Erythroblast (primary cell): Measurements from ENCODE around the gene IDI2.

Experiments
- GATA1 ChIP-seq: IDR thresholded peaks from 2 replicates; pipeline ENCODE4 v1.6.1; 2011; ENCODE audit warnings: low read depth, mild to moderate bottlenecking, control low read depth, low read length, moderate library complexity
- POLR2A ChIP-seq: IDR thresholded peaks from 2 replicates; pipeline ENCODE4 v1.6.1; 2011; ENCODE audit warnings: mild to moderate bottlenecking, low read length

DNA sequence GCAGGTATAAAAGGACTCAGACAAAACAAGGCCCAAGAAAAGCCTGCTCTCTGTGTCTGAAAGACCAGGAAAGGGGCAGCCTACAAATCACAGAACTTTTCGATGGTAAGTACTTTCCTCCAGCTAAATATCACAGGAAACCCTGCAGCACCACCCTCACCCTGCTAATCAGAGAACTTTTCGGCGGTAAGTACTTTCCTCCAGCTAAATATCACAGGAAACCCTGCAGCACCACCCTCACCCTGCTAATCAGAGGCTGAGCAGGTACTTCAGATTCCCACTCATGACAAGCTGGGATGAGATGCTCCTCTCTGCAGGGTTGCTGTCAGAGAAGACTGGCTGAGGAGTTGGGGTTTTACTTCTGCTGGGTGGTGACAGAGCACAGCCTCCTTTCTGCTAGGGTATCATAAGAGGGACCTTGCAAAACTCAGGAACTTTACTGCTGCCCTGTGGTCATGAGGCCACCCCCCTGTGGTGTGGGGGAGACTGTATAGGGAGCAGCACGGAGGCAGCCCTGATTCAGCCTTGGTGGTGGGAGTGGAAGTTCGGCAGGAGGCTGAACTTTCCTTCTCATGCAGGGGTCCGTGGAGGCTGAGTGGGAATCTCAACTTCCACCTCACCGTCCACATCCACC is 37.7 kb upstream of the IDI2 start:
- no peak for TF ChIP-seq POLR2A
- no peak for TF ChIP-seq GATA1
